DOHH2 (cell line): Measurements from ENCODE around the gene INTU.

Experiments
- EZH2phosphoT487 ChIP-seq: fragments of 200-600 bp; sonication (generic); IDR thresholded peaks from 2 replicates; pipeline ENCODE4 v1.6.1; 2017; ENCODE audit warnings: borderline replicate concordance, mild to moderate bottlenecking, antibody characterized with exemption, low read length, moderate library complexity, mixed read lengths
- TF ChIP-seq, protein P1 (sequence below): fragments of 200-600 bp; sonication (generic); IDR thresholded peaks from one replicate; pipeline ENCODE4 v1.5.1; 2014; ENCODE audit warnings: antibody characterized with exemption, mild to moderate bottlenecking, low read depth, low read length; ENCODE audit not compliant: poor library complexity, severe bottlenecking

DNA sequence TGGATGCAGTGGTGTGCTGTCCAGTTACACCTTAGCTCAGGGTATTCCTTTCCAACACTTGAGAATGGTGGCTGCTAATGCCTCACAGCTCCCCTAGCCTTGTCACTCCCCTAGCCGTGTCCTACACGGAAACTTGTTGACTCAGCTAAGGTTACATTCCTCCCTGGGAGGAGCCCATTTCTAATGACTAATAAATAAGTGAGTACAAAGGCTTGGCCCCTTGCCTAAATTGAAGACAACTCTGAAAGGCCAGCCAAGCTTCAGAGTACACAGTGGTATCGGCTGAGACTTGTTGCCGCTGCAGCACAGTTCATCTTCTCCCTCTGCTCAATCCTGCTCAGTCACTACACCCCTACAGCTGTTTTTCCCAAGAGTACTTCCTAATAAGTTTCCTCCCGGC is 76.2 kb downstream of the INTU start:
- TF ChIP-seq, protein P1, sequence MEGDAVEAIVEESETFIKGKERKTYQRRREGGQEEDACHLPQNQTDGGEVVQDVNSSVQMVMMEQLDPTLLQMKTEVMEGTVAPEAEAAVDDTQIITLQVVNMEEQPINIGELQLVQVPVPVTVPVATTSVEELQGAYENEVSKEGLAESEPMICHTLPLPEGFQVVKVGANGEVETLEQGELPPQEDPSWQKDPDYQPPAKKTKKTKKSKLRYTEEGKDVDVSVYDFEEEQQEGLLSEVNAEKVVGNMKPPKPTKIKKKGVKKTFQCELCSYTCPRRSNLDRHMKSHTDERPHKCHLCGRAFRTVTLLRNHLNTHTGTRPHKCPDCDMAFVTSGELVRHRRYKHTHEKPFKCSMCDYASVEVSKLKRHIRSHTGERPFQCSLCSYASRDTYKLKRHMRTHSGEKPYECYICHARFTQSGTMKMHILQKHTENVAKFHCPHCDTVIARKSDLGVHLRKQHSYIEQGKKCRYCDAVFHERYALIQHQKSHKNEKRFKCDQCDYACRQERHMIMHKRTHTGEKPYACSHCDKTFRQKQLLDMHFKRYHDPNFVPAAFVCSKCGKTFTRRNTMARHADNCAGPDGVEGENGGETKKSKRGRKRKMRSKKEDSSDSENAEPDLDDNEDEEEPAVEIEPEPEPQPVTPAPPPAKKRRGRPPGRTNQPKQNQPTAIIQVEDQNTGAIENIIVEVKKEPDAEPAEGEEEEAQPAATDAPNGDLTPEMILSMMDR = no peak
- TF ChIP-seq EZH2phosphoT487 = no peak
